Inferior parietal cortex (tissue), 1 donor: Measurements from ENCODE around the gene TUSC2.
"Not testable (repeated sequence)": the region's sequence is repeated elsewhere in the genome, so short reads cannot be mapped to it uniquely, and the experiment has no call there.

Experiments
- DNase-seq: peaks from one replicate; pipeline ENCODE4 v3.0.0-alpha.2; 2016; ENCODE audit errors: extremely low spot score

Gene TUSC2

DNA sequence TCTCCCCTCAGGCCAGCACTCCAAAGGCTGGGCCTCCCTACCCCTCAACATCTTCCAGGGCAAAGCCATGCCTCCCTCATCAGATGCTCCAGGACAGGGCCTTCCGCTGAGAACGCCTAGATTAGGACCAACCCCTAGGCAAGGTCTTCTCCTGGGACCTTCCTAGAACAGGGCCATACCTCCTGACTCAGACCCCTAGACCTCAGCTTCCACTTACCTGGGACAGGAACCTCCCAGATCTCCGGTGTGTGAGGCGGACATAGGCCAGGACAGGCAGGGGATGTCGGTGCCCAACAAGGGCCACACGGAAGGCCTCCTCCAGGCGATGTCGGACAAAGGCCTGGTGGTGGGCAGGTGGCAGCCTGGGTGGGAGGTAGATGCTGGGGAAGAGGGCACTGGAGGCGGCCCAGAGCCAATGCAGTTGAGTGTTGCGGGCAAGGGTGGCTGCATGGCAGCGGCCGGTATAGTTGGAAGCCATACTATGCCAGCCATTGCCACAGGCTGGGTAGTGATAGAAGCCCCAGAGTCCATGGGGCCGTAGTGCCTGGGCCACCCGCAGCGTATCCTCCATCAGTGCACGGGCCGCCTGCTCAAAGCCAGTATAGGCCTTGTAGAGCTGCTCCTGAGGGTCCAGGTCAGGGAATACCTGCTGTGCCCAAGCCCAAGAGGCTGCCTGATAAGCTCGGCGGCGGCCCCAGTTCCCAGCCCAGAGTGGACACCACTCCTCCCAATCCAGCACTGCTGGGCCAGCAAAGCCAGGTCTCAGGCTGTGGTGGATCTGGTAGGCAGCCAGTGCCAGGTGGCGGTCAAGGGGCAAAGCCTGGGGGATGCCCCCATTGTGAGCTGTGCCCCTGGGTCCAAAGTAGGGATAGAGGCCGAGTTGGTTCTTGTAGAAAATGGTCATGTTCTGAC lies 33.3 kb downstream of the TUSC2 start:
- DNase-seq, result no peak

- DNase-seq, result no peak
These were observed 33.9 kb downstream of the TUSC2 start for GRCh38 chr3:50294089-50294488.

DNA sequence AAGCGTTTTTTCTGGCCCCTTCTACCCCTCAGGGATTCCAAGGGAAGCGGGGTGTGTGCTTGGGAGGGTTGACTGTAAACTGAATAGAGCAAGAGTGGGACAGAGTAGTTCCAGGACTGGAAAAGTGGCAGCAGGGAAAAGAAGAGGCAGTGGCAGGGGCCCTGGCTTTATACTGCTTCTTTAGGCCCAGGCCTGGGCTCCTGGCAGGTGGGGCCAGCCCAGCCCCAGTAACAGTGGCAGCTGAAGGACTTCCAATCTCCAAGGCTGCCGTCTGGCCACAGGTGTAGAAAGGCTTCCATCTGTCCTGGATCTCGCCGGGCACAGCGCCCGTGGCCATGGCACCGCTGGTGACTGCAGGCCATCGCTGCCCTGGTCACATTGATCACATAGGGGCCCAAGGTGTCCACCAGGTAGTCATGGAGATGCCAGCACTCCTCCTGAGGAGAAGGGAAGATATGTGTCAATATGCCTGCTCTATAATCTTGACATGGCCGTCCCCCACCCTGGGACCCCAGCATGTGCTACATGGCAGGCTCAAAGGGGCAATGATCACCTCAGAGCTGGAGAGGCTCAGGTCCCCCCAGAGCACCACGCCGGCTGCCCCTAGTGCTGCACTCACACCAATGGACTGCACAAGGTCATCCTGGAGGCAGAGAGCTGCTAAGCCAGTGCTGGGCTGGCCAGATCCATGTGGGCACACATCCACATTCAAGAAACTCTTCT lies 34.8 kb downstream of the TUSC2 start:
- no peak for DNase-seq

- peak; percentile 95 for DNase-seq
These were observed 35.6 kb downstream of the TUSC2 start, which contains the start of gene IFRD2 for GRCh38 chr3:50292159-50293078. Gene IFRD2, minus strand, starts transcription at chr3:50292429. Its CDS starts 155 bp downstream, at chr3:50292274.

- DNase-seq, result no peak
These were observed 37.8 kb downstream of the TUSC2 start for GRCh38 chr3:50290161-50290641.

GRCh38 chr3:50289130-50289529 lies 38.9 kb downstream of the TUSC2 start:
- DNase-seq, result no peak

DNA sequence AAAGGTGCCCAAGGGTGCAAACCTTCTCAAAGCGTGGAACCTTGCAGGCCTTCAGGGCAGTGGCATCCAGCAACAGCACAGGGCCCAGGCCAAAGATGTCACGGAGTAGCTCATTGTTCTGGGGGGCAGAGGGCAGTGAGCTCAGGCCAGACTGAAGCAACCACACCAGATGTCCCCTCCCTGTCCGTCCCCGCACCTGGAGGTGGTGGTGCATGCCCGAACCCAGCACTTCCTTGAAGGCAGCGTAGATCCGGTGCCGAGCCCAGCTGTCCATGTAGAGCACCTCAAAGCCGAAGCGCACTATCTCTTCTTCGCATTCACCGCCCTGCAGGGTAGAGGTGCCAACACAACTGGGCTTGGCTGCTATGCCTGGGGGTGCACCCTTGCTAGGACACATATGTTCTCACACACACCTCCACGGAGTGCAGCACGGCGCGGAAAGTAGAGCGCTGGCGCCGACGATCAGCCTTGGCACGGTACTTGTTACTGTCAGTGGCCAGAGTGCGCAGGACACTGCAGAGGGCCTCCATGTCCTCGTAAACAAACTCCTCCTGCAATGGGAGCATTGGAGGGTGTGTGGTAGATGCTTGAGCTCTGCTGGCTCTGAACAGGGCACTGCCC lies 39.5 kb downstream of the TUSC2 start:
- DNase-seq, result no peak

- DNase-seq, result no peak
These were observed 40.8 kb downstream of the TUSC2 start for GRCh38 chr3:50287262-50287661.

DNA sequence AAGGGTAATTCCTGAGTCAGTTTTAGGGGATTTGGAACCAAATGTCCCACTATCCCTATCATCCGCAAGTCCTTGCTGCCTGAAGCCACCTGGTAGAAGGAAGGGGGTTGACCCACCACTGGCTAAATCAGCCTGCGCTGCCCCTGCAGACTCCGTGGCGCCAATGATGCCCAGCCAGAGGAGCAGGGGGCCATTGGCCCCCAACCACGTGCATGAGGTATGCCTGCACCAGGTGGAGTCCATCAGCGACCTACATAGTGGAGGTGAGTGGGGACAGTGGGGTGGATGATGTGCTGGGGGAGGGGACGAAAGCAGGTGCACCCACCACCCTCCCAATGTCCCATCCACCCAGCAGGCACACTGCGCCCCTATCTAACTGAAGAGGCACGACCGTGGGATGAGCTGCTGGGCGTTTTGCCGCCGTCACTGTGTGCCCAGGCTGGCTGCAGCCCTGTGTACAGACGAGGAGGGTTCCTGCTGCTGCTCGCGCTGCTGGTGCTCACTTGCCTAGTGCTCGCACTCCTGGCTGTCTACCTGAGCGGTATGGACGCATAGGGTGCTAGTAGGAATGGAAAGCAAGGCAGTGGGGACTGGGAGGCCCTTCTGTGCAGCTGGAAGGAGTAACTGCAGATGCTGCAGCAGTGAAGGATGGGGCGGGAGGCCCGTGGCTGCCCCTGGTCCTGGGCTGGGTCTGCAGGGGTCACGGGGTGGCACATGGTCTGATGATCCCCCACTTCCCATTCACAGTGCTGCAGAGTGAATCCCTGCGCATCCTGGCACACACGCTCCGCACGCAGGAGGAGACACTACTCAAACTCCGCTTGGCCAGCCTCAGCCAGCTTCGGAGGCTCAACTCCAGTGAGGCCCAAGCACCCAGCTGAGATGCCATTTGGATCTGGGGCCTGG lies 41.4 kb downstream of the TUSC2 start:
- no peak for DNase-seq

DNA sequence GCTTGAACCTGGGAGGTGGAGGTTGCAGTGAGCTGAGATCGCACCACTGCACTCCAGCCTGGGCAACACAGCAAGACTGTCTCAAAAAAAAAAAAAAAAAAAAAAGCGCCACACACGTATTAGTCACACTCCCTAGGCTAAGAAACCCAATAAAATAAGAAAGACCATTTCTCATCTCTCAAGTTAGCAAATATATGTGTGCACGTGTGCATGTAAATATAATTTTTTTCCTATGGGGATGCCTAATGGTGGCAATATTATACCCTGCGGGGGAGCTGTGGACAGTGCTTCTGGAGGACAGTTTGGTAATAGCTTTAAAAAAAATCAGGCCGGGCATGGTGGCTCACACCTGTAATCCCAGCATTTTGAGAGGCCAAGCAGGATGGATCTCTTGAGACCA lies 43.9 kb downstream of the TUSC2 start:
- not testable (repeated sequence) for DNase-seq

- DNase-seq, result no peak
These were observed 48.6 kb downstream of the TUSC2 start for GRCh38 chr3:50279255-50280016.

DNA sequence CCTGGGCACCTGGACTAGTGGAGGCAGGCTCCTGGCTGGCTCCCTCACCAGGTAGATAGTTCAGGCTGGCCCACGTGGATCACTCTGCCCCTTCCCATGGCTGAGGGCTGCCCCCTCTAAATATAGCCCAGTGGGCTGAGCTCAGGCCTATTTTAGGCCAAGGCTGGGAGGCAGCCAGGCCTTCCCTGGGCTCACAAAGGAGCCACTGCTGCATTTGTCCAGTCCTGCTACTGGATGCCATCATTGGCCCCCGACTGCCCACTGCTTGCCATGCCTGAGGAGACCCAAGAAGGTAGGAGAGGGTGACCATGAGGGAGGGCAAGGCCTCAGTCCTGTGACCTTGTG lies 49.2 kb downstream of the TUSC2 start, which contains the start of gene LSMEM2:
Gene LSMEM2, plus strand, starts transcription at position 208 of the 345 bp plus-strand sequence. Its CDS starts 27 bp downstream, at position 235.
- no peak for DNase-seq

GRCh38 chr3:50278123-50278879 lies 49.7 kb downstream of the TUSC2 start:
- no peak for DNase-seq

DNA sequence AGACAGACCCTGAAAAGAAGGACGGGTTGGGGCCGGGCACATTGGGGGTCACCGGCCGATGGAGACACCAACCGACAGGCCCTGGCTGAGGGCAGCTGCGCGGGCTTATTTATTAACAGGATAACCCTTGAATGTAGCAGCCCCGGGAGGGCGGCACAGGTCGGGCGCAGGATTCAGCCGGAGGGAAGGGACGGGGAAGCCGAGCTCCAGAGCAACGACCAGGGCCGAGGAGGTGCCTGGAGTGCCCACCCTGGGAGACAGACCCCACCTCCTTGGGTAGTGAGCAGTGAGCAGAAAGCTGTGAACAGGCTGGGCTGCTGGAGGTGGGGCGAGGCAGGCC lies 51.3 kb downstream of the TUSC2 start:
- DNase-seq, result no peak

- DNase-seq, result no peak
These were observed 51.8 kb downstream of the TUSC2 start for GRCh38 chr3:50275996-50276761.

- DNase-seq, result no peak
These were observed 52.7 kb downstream of the TUSC2 start for GRCh38 chr3:50275141-50275995.
